Measurements from ENCODE around the gene ABCB6. TPM values are rescaled to one million over a fixed set of nuclear protein-coding genes. Genes with fewer than 3 reads are reported as not detected.
A peak's percentile ranks its signal among the peaks of the same experiment; 100 is the strongest.

ABCB6 gene
- 1 to 10 TPM; 3.8 to 8.9 (median 6.3) TPM for total RNA-seq
- polyA plus RNA-seq = 10 to 100 TPM; 26.4 to 36.7 TPM

DNA sequence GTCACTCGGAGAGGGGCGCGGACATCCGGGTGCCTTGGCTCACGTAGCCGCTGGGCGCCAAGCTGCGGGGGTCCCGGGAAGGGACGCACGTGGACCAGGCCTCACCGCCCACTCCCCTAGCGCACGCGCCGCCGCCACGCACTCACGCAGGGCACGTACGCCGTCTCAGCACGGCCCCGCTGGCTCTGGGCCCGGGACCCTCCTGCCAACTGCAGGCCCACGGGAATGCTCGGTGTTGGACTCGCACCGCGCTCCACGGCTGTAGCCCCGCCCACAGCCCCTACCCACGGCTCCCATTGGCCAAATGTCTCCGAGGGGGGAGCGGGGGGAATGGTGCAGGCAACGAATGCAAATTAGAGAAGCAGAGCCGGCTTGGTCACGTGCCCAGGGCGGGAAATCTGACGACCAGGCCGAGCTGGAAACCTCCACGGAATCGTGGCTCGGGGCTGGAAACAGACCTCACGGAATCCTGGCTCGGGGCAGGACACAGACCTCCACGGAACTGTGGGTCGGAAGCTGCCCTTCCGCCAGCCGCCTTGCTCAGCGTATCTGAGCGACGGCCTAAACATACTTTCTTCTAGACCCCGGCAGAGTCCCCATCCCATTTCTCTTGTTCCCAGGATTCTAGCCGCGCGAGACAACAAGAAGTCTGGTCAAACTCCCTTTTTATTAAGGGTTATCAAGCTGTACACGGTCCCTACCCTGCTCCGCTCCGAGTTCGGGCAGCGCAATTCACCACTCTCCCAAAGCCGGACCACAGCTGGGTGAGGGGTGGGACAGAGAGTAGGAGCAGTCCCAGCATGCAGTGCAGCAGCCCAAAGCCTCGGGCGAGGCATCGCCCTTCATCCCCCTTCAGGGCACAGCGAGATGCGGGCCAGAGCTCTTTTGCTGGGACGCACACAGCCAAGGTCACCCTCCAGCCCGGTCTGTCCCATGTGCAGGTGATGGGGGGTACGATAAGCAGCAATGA lies at the start of gene ABCB6:
ABCB6 (minus strand) TSS at position 227 of the 970 bp plus-strand sequence. CDS start 285 bp downstream, outside the sequence.
- H3K36me3 ChIP-seq = peaks cover 11 to 40% (median 19%) of the 10 kb centered on the region in 3 donors
- FAIRE-seq = no peak

DNA sequence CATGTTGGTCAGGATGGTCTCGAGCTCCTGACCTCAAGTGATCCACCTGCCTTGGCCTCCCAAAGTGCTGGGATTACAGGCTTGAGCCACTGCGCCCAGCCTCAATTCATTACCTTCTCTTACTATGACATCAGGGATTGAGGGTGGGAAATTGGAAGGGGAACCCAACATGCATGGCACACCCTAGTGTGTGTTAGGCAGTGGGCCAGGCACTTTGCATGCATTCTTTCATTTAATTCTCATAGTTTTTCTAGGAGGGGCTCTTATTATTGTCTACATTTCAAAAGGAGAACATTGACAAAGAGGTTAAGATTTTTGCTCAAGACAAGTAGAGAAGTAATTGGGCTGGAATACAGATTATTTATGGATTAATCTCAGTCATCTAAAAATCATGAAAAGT lies 49.5 kb upstream of the ABCB6 start:
- Histone ChIP-seq H3K27me3 (no peaks in the 10 kb centered on the region), H3K36me3 (no peaks in the 10 kb centered on the region), H3K4me1 (no peaks in the 10 kb centered on the region), H3K9me3 (no peaks in the 10 kb centered on the region), H3K4me3 (no peak overlapping the region), H3K27ac (no peak overlapping the region)
- FAIRE-seq = no peak
- no peak for DNase-seq
- TF ChIP-seq, protein P1, sequence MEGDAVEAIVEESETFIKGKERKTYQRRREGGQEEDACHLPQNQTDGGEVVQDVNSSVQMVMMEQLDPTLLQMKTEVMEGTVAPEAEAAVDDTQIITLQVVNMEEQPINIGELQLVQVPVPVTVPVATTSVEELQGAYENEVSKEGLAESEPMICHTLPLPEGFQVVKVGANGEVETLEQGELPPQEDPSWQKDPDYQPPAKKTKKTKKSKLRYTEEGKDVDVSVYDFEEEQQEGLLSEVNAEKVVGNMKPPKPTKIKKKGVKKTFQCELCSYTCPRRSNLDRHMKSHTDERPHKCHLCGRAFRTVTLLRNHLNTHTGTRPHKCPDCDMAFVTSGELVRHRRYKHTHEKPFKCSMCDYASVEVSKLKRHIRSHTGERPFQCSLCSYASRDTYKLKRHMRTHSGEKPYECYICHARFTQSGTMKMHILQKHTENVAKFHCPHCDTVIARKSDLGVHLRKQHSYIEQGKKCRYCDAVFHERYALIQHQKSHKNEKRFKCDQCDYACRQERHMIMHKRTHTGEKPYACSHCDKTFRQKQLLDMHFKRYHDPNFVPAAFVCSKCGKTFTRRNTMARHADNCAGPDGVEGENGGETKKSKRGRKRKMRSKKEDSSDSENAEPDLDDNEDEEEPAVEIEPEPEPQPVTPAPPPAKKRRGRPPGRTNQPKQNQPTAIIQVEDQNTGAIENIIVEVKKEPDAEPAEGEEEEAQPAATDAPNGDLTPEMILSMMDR (IDR thresholded peaks at IDR 0.05) = no peak
- WGBS, 2 donors = 85 to 86% methylated on average over 2 of the region's 2 CpGs
- intact Hi-C loops (cut with DNase I) = no loop called here
- no peak for ATAC-seq

More for the DNA sequence above, at the start of gene ABCB6:
- DNase-seq (peak; percentile 91 to 97 (median 95)), ATAC-seq (peak; percentile 89 to 94 (median 90))
- intact Hi-C loops (cut with DNase I) = no loop called here
- Histone ChIP-seq H3K4me1 (peaks cover 7 to 20% (median 17%) of the 10 kb centered on the region in 3 donors), H3K27me3 (no peaks in the 10 kb centered on the region), H3K4me3 (peak within 1 kb of the TSS; percentile 24 to 57 (median 42)), H3K9me3 (no peaks in the 10 kb centered on the region), H3K27ac (peak within 1 kb of the TSS; percentile 74 to 84 (median 80))
- TF ChIP-seq, protein P1 (IDR thresholded peaks at IDR 0.05) = no peak
- WGBS, 2 donors = 6 to 8% methylated on average over 60 to 71 of the region's 71 CpGs

DNA sequence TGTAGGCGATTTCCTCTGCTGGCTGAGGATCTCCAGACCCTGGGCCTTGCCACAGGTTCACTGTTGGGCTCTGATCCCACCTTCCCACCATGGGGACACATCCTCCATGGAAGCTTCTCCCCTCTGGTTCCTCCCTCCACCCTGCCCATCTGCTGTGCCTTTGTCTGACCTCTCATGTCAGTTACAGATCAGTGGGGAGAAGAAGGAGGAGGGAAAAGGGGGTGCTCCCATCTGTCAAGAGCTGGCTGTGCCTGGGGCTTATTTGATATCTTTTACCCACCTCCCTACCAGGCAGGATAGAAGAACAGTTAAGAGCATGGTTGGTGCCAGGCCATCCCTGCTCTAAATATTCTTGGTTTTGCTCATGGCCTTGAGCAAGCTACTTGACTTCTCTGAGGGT lies 48.1 kb upstream of the ABCB6 start:
- DNase-seq (no peak), FAIRE-seq (no peak), ATAC-seq (no peak)
- no peak overlapping the region for H3K27ac ChIP-seq
- no peaks in the 10 kb centered on the region for H3K27me3 ChIP-seq
- H3K36me3 ChIP-seq = no peaks in the 10 kb centered on the region
- no peaks in the 10 kb centered on the region for H3K9me3 ChIP-seq
- WGBS, 2 donors = 83 to 100% methylated on average over 1 of the region's 1 CpG
- no peak overlapping the region for H3K4me3 ChIP-seq
- intact Hi-C loops (cut with DNase I) = no loop called here
- TF ChIP-seq, protein P1 (IDR thresholded peaks at IDR 0.05) = no peak
- no peaks in the 10 kb centered on the region for H3K4me1 ChIP-seq

DNA sequence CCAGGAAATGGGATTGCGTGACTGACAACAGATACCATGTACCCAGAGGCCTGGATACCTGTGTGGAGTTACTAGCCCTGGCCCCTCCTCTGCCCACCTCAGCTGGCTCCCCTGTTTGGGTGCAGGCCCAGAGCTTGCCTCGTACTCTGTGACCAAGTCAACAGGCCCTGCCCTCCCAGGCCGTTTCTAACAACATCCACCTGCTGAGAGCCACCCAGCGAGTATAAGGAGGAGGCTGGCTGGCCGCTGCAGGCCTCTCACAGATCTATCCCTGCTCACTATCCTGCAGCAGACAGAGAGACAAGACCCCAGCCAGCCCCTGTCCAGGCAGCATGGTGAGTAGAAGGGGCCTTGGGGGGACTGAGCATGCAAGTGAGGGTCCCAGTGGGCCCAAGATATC lies 47.5 kb upstream of the ABCB6 start:
- intact Hi-C loops (cut with DNase I) = no loop called here
- Histone ChIP-seq H3K4me1 (no peaks in the 10 kb centered on the region), H3K4me3 (no peak overlapping the region), H3K27ac (no peak overlapping the region), H3K27me3 (no peaks in the 10 kb centered on the region), H3K36me3 (no peaks in the 10 kb centered on the region), H3K9me3 (no peaks in the 10 kb centered on the region)
- ATAC-seq (no peak), DNase-seq (no peak), FAIRE-seq (no peak)
- WGBS, 2 donors = 76 to 78% methylated on average over 5 of the region's 5 CpGs
- TF ChIP-seq, protein P1 (IDR thresholded peaks at IDR 0.05) = no peak

Data from pancreas (tissue), 10 donors.